ENCODE data around the gene PITHD1. TPM values are rescaled to one million over a fixed set of nuclear protein-coding genes. Genes with fewer than 3 reads are reported as not detected.
A peak's percentile ranks its signal among the peaks of the same experiment; 100 is the strongest.
"Not testable (repeated sequence)": the region's sequence is repeated elsewhere in the genome, so short reads cannot be mapped to it uniquely, and the experiment has no call there.

The PITHD1 gene
- total RNA-seq, 1 experiment from 2014 or later: 50.2 TPM

DNA sequence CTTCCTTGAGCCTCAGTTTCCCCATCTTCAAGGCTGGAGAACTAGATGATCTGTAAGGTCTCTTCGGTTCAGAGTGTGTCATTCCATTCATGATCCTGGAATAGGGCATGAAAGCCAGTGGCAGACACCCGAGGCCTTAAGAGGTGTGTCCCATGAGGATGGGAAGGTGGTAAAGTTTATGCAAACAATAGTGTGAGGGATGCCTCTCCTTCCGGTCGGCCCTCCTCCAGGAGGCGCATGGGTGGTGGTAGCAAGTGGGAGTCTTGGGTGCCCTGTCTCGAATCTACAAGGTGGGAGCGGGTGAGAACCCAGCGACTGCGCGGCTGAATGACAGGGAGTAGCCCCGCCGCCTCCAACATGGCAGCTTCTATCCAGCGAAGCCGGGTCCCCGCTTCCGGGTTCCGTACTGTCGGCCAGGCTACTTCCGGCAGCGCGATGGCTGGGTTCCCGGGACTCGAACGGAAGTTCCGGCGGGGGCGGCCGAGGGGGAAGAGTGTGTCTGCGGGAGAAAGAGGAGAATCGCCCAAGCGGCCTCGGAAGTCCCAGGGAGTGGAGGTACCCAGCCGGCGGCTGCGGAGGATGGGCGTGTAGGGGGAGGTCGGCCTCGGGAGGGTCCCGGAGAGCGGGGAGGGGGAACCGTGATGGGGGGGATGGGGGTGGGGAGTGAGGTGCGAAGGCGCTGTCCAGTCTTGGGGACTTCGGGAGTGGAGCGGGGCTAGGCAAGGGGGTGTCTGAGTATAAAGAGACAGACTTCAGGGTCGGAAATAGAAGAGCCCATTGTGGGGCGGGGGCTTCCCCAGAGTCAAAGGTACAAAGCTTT is 12.7 kb downstream of the PITHD1 start, which contains the start of gene LYPLA2:
TSS of gene LYPLA2 (plus strand) at position 450 of the 820 bp plus-strand sequence. CDS start 1,538 bp downstream, outside the sequence.
- peaks cover 9% of the 10 kb centered on the region; the same call in 1 of the 2 replicates for H3K4me1 ChIP-seq
- no peaks in the 10 kb centered on the region for H3K9me3 ChIP-seq (replicated peaks)
- no peaks in the 10 kb centered on the region for H3K27me3 ChIP-seq
- peak within 1 kb of the TSS; percentile 15; the same call in 1 of the 2 replicates for H3K27ac ChIP-seq
- H3K36me3 ChIP-seq: peaks cover 9% of the 10 kb centered on the region
- peak; percentile 94 for DNase-seq
- H3K4me3 ChIP-seq: peak within 1 kb of the TSS; percentile 57

DNA sequence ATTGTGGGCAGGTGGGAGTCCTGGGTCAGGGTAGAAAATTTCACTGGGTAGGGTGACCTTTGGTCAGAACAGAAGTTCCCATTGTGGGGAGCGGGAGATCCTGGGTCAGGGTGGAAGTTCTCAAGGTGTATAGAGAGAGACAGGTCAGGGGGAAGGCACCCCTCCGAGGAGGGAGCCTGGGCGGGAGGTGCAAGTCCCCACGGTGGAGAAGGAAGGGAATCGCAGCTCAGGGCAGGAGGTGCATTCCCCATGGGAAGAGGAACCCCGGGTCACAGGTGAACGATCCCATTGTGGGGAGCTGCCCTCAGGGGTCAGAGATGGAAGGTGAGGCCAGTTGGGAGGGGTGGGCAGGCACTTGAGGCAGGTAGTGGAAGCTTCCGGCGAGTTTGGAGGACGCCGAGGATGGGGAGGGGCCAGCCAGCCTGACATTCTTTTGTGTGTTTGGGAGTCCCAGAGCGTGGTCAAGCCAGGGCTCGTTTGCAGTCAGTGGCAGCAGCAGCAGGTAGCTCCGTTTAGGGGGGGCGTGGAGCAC is 13.4 kb downstream of the PITHD1 start:
- no peaks in the 10 kb centered on the region for H3K27me3 ChIP-seq
- peak overlapping the region; percentile 15; the same call in 1 of the 2 replicates for H3K27ac ChIP-seq
- peak overlapping the region; percentile 57 for H3K4me3 ChIP-seq
- H3K36me3 ChIP-seq: peaks cover 5% of the 10 kb centered on the region
- DNase-seq: peak in 1 of 2 experiments; percentile 31
- peaks cover 9% of the 10 kb centered on the region; the same call in 1 of the 2 replicates for H3K4me1 ChIP-seq
- H3K9me3 ChIP-seq (replicated peaks): no peaks in the 10 kb centered on the region

DNA sequence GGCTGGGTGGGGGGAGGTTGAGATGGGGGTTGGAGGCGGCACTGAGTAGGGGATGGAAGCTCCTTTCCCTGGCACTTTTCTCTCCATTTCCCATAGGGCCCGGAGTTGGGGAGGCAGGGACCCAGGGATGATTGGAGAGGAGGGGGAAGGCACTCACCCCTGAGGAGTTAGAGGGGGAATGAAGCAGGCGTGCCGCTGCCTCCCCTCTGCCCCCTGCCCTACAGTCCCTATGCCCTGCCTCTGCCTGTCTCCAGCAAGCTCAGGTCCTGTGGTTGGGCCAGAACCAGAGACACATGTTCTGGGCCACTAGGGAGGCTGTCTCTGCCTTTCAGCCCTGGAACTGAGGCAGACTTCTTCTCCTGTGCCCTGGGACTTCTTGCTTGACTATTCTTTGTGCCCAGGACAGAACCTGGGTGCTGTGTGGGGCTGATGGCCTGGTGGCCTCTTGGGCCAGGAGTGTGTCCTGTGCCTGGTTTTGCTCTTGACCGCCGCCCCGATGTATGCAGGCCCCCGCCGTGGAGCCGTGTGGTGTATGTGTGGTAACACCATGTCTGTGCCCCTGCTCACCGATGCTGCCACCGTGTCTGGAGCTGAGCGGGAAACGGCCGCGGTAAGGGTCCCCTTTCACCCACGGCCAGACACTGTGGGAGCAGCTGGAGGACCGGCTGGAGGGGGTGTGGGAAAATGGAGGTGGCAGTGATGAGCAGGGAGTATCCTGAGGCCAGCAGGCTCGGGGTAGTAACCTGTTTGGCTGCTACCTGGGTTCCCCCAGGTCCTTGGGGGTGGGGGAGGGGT is 14.1 kb downstream of the PITHD1 start:
- no peaks in the 10 kb centered on the region for H3K9me3 ChIP-seq (replicated peaks)
- peaks cover under 1% of the 10 kb centered on the region; the same call in 1 of the 2 replicates for H3K36me3 ChIP-seq
- no peak for DNase-seq
- H3K27me3 ChIP-seq: no peaks in the 10 kb centered on the region
- no peak overlapping the region for H3K27ac ChIP-seq
- peaks cover 9% of the 10 kb centered on the region; the same call in 1 of the 2 replicates for H3K4me1 ChIP-seq
- H3K4me3 ChIP-seq: no peak overlapping the region

DNA sequence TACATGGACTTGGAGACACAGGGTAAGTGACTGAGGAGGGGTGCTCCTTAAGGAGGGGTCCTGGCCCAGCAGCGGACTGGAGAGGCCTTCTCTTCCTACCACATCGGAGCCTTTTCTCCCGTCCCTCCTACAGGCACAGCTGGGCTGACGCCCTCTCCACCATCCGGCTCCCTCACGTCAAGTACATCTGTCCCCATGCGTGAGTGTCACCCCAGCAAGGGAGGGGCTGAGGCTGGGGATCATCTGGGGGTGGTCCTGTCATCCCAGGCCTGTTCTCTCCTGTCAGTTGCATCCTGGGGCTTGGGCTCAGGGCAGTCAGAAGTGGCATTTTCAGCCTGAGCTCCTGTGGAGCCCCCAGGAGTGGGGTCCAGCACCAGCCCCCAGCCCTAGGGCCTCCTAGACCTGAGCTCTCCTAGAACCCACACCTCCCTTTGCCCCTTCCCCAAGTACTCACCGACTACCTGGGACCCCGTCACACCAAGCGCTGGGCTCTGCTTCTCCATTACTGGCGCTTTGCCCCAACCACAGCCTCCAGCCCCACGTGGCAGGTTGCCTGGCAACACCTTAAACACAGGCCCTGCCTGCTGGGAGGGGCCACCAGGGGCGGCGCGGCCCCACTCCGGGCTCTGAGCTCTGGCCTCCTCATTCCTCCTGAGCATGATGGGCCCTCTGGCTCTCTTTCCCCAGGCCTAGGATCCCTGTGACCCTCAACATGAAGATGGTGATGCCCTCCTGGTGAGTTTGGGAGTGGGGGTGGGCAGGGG is 15.0 kb downstream of the PITHD1 start:
- Histone ChIP-seq H3K27ac (no peak overlapping the region), H3K36me3 (peaks cover 7% of the 10 kb centered on the region; the same call in 1 of the 2 replicates), H3K4me3 (no peak overlapping the region)

GRCh38 chr1:23793861-23794731 is 15.9 kb downstream of the PITHD1 start:
- no peak overlapping the region for H3K4me3 ChIP-seq
- H3K27ac ChIP-seq: no peak overlapping the region
- H3K9me3 ChIP-seq (replicated peaks): no peaks in the 10 kb centered on the region
- peaks cover 10% of the 10 kb centered on the region for H3K4me1 ChIP-seq
- peaks cover 7% of the 10 kb centered on the region; the same call in 1 of the 2 replicates for H3K36me3 ChIP-seq
- DNase-seq: no peak
- H3K27me3 ChIP-seq: no peaks in the 10 kb centered on the region

More for the DNA sequence above, 15.0 kb downstream of the PITHD1 start:
- Histone ChIP-seq H3K9me3 (replicated peaks) (no peaks in the 10 kb centered on the region), H3K4me1 (peaks cover 9% of the 10 kb centered on the region; the same call in 1 of the 2 replicates), H3K27me3 (no peaks in the 10 kb centered on the region)
- DNase-seq: no peak

- H3K27ac ChIP-seq; DNase-seq; H3K9me3 ChIP-seq (replicated peaks); H3K27me3 ChIP-seq; H3K36me3 ChIP-seq; H3K4me3 ChIP-seq: not testable (repeated sequence)
- H3K4me1 ChIP-seq: peaks cover 11% of the 10 kb centered on the region
Observed at GRCh38 chr1:23794732-23795182, 16.5 kb downstream of the PITHD1 start.

- Histone ChIP-seq H3K4me1 (peaks cover 8% of the 10 kb centered on the region), H3K36me3 (peaks cover 7% of the 10 kb centered on the region; the same call in 1 of the 2 replicates), H3K27me3 (no peaks in the 10 kb centered on the region), H3K4me3 (no peak overlapping the region), H3K27ac (no peak overlapping the region), H3K9me3 (replicated peaks) (no peaks in the 10 kb centered on the region)
- no peak for DNase-seq
Observed at GRCh38 chr1:23795676-23796465, 17.7 kb downstream of the PITHD1 start.

- Histone ChIP-seq H3K4me3 (no peak overlapping the region), H3K9me3 (replicated peaks) (no peaks in the 10 kb centered on the region), H3K27me3 (no peaks in the 10 kb centered on the region; the same call in 1 of the 2 replicates), H3K27ac (no peak overlapping the region), H3K4me1 (peaks cover 8% of the 10 kb centered on the region), H3K36me3 (peaks cover 7% of the 10 kb centered on the region; the same call in 1 of the 2 replicates)
- no peak for DNase-seq
Observed at GRCh38 chr1:23796466-23797271, 18.5 kb downstream of the PITHD1 start.

GRCh38 chr1:23797478-23798448 is 19.5 kb downstream of the PITHD1 start:
- Histone ChIP-seq H3K4me1 (peaks cover 8% of the 10 kb centered on the region), H3K9me3 (replicated peaks) (no peaks in the 10 kb centered on the region), H3K4me3 (no peak overlapping the region), H3K27ac (no peak overlapping the region), H3K36me3 (peaks cover 7% of the 10 kb centered on the region; the same call in 1 of the 2 replicates), H3K27me3 (no peaks in the 10 kb centered on the region; the same call in 1 of the 2 replicates)
- DNase-seq: no peak

- no peak for DNase-seq
- Histone ChIP-seq H3K4me1 (peaks cover 8% of the 10 kb centered on the region), H3K36me3 (peaks cover 7% of the 10 kb centered on the region; the same call in 1 of the 2 replicates), H3K4me3 (no peak overlapping the region), H3K27me3 (no peaks in the 10 kb centered on the region; the same call in 1 of the 2 replicates), H3K9me3 (replicated peaks) (no peaks in the 10 kb centered on the region), H3K27ac (no peak overlapping the region)
Observed at GRCh38 chr1:23798662-23799142, 20.5 kb downstream of the PITHD1 start.

GRCh38 chr1:23799255-23799569 is 21.0 kb downstream of the PITHD1 start:
- DNase-seq: no peak
- Histone ChIP-seq H3K27ac (peak overlapping the region; percentile 16; the same call in 1 of the 2 replicates), H3K9me3 (replicated peaks) (no peaks in the 10 kb centered on the region), H3K36me3 (peaks cover 7% of the 10 kb centered on the region; the same call in 1 of the 2 replicates), H3K4me1 (peaks cover 8% of the 10 kb centered on the region), H3K4me3 (peak overlapping the region; percentile 70), H3K27me3 (no peaks in the 10 kb centered on the region; the same call in 1 of the 2 replicates)
